Umbilical cord (tissue), 2 donors: ENCODE data around the gene CAPN15. TPM values are rescaled to one million over a fixed set of nuclear protein-coding genes. Genes with fewer than 3 reads are reported as not detected.
A peak's percentile ranks its signal among the peaks of the same experiment; 100 is the strongest.

Source experiments
- DNase-seq: peaks from one replicate; pipeline ENCODE4 v3.0.0-alpha.2; 2015; ENCODE audit warnings: low spot score
- total RNA-seq: library from RNA; depleted of rRNA; stranded (reverse); fragments of >200 nt; gene quantifications from one replicate; pipeline ENCODE4 v1.2.3, GENCODE V29; 2014; ENCODE audit warnings: low replicate concordance; ENCODE audit not compliant: insufficient read depth

The CAPN15 gene
- total RNA-seq, 1 donor from 2014 or later = 26.5 TPM

GRCh38 chr16:525520-526180 lies 1.9 kb upstream of the CAPN15 start:
- DNase-seq = peak; percentile 36

GRCh38 chr16:526181-527014 lies 1.1 kb upstream of the CAPN15 start:
- peak; percentile 69 for DNase-seq

- DNase-seq = peak; percentile 30
Observed at GRCh38 chr16:528111-529011, 849 bp downstream of the CAPN15 start.

- DNase-seq = no peak
Observed at GRCh38 chr16:529012-529575, 1.6 kb downstream of the CAPN15 start.

GRCh38 chr16:530111-530817 lies 2.8 kb downstream of the CAPN15 start:
- DNase-seq = no peak

GRCh38 chr16:531494-532125 lies 4.1 kb downstream of the CAPN15 start:
- DNase-seq = no peak

GRCh38 chr16:533391-534123 lies 6.0 kb downstream of the CAPN15 start:
- DNase-seq = no peak

- DNase-seq = peak; percentile 16
Observed at GRCh38 chr16:534135-534534, 6.6 kb downstream of the CAPN15 start.

- DNase-seq = no peak
Observed at GRCh38 chr16:534856-535445, 7.4 kb downstream of the CAPN15 start.

GRCh38 chr16:535446-536405 lies 8.2 kb downstream of the CAPN15 start:
- DNase-seq = no peak

GRCh38 chr16:536746-537145 lies 9.2 kb downstream of the CAPN15 start:
- no peak for DNase-seq

- no peak for DNase-seq
Observed at GRCh38 chr16:537415-538335, 10.2 kb downstream of the CAPN15 start.

- DNase-seq = no peak
Observed at GRCh38 chr16:539901-540530, 12.5 kb downstream of the CAPN15 start.

GRCh38 chr16:540645-541340 lies 13.3 kb downstream of the CAPN15 start:
- DNase-seq = no peak

- no peak for DNase-seq
Observed at GRCh38 chr16:543301-544164, 16.0 kb downstream of the CAPN15 start.
